ENCODE data around the gene FEM1A.
A peak's percentile ranks its signal among the peaks of the same experiment; 100 is the strongest.
"Not testable (repeated sequence)": the region's sequence is repeated elsewhere in the genome, so short reads cannot be mapped to it uniquely, and the experiment has no call there.

The FEM1A gene, protein sequence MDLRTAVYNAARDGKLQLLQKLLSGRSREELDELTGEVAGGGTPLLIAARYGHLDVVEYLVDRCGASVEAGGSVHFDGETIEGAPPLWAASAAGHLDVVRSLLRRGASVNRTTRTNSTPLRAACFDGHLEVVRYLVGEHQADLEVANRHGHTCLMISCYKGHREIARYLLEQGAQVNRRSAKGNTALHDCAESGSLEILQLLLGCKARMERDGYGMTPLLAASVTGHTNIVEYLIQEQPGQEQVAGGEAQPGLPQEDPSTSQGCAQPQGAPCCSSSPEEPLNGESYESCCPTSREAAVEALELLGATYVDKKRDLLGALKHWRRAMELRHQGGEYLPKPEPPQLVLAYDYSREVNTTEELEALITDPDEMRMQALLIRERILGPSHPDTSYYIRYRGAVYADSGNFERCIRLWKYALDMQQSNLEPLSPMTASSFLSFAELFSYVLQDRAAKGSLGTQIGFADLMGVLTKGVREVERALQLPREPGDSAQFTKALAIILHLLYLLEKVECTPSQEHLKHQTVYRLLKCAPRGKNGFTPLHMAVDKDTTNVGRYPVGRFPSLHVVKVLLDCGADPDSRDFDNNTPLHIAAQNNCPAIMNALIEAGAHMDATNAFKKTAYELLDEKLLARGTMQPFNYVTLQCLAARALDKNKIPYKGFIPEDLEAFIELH

DNA sequence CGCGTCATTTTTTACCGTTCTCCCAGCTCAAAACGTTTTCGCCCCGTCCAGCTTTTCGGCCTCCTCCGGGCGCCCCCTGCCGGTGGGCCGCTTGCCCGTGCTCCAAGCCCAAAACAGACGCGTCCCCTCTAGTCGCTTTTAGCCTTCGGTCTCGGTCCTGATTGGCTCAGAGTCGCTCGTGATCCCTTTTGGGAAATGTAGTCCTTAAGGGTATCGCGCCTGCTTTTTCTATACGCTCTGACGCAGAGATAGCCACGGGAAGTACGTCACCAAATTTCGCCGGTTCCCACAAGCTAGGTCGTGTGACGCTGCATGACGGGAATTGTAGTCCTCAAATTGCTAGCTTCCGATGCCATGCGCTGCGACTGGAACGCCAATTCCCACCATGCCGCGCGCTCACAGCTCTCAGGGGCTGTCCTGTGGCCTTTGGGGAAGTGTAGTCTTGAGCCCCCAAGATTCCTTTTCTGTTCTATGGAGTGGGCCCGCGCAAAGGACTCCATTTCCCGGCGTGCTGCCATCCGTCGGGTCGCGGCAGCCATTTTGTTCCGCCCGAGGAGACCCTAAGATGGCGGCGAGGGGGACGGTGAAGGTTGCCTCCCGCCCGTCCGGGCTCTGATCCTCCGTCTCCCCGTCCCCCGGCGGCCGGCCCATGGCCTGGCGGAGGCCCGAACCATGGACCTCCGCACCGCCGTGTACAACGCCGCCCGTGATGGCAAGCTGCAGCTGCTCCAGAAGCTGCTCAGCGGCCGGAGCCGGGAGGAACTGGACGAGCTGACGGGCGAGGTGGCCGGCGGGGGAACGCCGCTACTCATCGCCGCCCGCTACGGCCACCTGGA, at the start of gene FEM1A:
Gene FEM1A (plus strand): TSS at position 552 of the 836 bp plus-strand sequence. CDS start 121 bp downstream, at position 673.
- peak; percentile 91 to 97 (median 93) for DNase-seq (ENCODE audit: low read depth in 2 of 3, low spot score in 2 of 3)

DNA sequence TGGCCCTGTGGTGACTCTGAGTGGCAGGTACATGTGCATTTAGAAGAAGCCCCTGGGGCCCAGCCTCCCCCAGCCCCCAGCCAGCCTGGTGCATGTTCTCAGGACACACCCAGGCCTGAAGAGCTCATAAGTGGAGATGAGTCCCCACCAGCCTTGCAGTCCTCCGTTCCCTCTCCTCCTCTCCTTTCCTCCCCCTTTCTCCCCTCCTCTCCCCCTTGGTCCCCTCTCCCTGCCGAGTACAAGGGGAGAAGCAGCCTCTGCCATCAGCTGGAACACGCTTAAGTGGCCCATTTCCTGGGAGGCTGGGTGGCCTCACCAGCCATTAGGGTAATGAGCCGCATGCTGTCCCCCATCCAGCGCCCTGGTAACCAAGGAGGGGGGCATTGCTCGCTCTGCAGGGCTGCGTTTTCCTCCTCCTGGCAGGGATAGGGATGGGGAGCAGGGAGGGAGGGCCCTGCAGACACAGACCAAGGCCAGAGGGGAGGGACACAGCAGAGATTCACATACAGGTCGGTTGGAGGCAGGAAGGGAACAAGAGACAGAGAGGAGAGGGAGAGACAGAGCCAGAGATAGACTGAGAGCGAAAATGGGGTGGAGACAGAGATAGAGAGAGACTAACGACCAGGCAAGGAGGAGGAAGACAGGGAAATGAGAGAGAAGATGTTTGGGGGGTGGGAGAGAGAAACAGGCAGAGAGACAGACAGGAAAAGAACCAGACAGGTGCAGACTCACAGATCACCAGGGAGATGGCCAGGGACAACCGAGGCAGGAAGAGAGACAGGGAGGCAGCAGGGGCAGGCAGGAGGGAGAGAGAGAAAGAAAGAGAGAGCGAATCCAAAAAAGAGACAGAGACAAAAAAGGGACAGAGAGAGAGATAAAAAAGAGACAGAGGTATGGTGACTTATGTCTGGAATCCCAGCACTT, 48.5 kb upstream of the FEM1A start:
- DNase-seq (ENCODE audit: low read depth in 2 of 3, low spot score in 2 of 3), result no peak

DNA sequence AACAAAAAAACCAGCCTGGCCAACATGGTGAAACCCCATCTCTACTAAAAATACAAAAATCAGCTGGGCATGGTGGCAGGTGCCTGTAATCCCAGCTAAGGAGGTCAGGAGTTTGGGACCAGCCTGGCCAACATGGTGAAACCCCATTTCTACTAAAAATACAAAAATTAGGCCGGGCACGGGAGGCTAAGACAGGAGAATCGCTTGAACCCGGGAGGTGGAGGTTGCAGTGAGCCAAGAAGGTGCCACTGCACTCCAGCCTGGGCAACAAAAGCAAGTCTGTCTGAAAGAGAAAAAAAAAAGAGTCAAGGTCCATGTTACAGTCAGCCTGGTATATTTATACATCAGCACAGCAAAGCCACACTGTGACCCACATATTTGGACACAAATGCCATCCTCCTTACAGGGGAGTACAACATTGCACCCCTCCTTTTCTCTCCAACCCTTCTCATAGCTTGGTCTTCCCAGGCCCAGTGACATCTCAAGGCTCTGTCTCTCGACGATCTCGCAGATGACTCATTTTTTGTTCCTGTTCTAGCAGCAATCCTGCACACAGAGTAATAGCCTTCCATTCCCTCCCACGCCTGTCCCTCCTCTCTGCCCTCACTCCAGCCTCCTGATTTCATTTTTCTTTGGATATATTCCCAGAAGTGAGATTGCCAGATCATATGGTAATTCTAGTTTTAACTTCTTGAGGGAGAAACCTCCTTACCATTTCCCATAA, 46.9 kb upstream of the FEM1A start:
- DNase-seq (ENCODE audit: low read depth in 2 of 3, low spot score in 2 of 3), result no peak

DNA sequence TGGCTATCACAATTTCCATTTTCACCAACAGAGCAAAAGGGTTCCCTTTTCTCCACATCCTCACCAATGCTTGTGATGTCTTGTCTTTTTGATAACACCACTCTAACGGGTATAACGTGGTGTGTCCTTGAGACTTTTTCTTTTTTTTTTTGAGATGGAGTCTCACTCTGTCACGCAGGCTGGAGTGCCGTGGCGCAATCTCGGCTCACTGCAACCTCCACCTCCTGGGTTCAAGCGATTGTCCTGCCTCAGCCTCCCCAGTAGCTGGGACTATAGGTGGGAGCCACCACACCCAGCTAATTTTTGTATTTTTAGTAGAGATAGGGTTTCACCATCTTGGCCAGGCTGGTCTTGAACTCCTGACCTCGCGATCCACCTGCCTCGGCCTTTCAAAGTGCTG, 46.4 kb upstream of the FEM1A start:
- DNase-seq (ENCODE audit: low read depth in 2 of 3, low spot score in 2 of 3), result not testable (repeated sequence)

DNA sequence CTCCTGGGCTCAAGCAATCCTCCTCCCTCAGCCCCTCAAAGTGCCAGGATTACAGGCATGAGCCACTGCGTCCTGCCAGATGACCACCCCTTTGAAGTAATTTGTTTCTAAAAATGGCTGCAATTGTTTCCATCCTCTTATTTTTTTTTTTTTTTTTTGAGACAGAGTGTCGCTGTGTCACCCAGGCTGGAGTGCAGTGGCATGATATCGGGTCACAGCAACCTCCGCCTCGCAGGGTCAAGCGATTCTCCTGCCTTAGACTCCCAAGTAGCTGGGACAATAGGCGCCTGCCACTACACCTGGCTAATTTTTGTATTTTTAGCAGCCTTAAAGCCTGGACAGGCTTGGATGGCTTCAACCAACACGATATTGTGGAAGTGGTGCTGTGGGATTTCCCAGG, 45.5 kb upstream of the FEM1A start:
- DNase-seq (ENCODE audit: low read depth in 2 of 3, low spot score in 2 of 3), result no peak

DNA sequence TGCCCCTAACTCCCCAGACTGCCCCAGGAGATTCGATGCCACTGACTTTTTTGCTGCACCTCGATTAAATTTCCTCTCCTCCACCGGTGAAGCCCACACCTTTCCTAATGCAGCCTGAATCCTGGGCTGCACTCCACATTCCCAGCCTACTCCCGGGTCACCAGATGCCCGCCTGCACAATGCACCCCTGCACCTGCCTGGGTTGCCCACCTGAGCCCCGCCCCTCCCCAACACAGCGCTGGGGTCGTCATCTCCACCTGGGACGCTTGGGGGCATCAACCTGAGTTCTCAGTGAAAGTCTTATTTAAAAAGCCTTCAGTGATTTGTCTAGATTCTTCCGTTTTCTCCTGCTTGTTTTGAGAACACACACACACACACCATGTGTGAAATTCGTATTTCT, 43.3 kb upstream of the FEM1A start:
- DNase-seq (ENCODE audit: low read depth in 2 of 3, low spot score in 2 of 3), result no peak

DNA sequence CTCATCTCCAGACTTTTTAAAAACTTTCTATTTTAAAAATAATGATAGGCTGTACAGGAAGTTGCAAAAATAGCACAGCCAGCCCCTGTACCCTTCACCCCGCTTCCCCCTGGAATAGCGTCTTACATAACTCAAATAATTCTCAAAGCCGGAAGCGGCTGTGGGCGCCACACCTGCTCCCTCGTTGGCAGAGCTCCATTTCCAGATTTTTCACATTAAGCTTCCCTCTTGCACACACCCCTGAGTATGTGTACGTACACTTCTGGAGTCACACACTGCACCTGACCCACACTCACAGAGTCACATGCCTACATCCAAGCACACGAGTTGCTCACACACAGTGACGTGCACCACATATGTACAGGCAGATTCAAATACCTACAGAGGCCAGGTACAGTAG, 42.9 kb upstream of the FEM1A start:
- no peak for DNase-seq (ENCODE audit: low read depth in 2 of 3, low spot score in 2 of 3)

DNA sequence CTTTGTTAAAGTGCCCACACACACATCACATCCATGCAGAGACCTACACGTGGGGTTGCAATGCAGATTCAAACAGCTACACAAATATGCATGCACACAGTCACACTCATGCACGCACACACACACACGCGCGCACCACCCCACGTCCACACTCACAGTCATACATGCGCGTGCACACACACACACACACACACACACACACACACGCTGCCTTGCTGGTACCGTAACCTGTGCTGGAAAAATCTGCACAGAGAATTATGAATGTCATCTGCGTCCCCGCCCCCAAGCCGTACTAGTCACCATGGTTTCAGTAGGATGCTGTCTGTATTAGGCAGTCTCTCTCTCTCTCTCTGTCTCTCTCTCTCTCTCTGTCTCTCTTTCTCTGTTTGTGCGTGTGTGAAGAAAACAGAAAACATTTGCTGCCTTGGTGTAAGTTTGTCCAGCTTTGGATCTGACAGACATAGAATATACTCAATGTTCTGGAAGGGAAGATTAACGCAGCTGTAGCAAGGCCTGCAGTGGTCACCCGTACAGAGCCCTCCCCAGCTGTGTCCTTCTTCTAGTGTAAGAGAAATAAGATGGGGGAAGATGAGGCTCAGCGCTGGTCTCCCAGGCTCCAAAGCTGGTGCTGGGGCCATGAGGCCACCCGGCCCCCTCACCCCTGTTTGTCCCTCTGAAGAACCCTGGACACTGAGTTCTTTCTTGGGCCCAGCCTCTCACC, 41.5 kb upstream of the FEM1A start:
- DNase-seq (ENCODE audit: low read depth in 2 of 3, low spot score in 2 of 3), result no peak

DNA sequence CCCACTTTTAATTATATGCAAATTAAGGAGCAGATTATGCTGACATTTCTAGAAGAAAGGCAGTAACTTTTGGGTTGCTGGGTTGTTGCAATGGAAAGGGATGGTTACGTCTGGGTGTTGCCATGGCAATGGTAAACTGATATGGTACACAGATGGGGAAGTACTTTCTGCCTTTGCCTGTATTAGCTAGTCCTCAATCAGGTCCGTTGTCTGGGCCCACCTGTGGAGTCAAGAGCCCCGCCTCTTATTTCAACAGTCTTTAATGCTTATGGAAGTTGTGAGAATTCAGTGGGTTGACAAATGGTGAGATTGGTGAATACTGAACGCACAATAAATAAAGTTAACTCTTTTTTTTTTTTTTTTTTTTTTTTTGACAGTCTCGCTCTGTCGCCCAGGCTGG, 37.3 kb upstream of the FEM1A start:
- no peak for DNase-seq (ENCODE audit: low read depth in 2 of 3, low spot score in 2 of 3)

DNA sequence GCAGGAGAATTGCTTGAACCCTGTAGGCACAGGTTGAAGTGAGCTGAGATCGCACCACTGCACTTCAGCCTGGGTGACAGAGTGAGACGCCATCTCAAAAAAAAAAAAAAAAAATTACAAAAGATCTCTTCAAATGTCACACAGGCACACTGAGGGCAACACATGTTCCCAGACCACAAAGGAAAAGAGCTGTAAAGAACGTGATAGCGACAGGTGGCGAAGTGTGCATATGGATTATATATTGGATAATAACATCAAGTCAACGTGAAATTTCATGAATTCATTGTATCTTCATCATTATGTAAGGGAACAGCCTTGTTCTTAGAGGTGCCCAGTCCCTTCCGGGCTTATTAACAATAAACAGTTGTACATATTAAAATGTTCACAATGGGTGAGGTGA, 36.1 kb upstream of the FEM1A start:
- no peak for DNase-seq (ENCODE audit: low read depth in 2 of 3, low spot score in 2 of 3)

DNA sequence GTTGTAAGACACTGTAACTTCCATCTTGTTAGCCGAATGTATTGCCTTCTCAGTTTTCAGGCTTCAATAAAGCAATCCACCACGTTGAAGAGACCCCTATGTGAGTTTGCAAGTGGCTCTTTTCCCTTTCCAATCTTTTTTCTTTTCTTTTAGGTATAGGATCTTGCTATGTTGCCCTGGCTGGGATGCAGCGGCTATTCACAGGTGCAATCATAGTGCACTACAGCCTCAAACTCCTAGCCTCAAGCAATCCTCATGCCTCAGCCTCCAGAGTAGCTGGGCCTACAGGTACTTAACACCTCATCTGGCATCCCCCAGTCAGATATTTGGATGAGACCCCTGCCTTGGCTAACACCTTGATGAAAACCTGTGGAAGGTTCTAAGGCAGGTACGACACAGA, 33.5 kb upstream of the FEM1A start:
- no peak for DNase-seq (ENCODE audit: low read depth in 2 of 3, low spot score in 2 of 3)

DNA sequence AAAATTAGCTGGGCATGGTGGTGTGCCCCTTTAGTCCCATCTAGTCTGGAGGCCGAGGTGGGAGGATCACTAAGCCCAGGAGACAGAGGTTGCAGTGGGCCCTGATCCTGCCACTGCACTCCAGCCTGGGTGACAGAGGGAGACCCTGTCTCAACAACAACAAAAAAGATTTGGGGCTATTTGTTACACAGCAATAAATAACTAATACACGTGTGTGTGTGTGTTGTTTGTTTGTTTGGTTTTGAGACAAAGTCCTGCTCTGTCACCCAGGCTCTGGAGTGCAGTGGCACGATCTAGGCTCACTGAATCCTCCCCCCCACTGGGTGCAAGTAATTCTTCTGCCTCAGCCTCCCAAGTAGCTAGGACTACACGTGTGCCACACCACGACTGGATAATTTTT, 32.9 kb upstream of the FEM1A start:
- DNase-seq (ENCODE audit: low read depth in 2 of 3, low spot score in 2 of 3), result no peak

DNA sequence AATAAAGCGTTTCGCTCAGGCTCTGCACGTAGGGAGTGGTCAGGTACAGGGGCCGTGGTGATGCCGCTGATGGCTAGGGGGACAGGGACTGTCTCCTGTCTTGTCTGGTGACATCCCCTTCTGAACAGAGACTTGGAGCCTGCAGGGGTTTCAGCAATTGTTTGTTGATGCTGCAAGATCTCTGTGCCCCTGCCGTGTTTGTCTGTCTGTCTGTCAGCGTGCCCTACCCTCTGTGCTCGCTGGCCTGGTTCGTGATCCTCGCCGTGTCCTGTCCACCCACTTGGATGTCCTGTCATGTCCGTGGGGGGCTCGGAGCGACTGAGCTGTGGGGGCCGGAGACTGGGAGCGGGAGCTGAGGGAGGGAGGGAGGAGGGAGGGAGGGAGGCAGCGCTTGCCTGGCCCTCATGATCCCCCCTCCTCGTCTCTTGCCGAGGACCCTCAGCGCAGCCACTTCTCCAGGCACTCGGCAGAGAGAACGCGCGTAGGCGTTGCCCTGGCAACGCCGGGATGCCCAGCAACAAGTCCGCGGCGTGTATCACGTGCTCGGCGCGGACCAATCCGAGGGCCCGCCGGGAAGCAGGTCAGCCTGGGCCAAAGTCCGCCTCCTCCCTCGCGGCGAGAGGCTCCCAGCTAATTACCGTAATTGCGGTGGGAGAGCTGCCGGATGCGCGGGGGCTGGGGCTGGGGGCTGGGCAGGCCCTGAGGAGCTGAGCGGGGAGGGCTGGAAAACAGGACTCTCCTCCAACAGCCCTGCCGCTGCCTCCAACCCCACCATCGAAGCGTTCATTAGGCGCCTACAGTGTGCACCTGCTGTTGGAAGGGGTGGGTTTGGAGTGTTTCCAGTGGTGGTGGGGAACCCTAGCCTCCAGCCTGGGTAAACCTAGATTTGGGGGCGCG, 31.9 kb upstream of the FEM1A start:
- peak; percentile 32 to 53 (median 36) for DNase-seq (ENCODE audit: low read depth in 2 of 3, low spot score in 2 of 3)

DNA sequence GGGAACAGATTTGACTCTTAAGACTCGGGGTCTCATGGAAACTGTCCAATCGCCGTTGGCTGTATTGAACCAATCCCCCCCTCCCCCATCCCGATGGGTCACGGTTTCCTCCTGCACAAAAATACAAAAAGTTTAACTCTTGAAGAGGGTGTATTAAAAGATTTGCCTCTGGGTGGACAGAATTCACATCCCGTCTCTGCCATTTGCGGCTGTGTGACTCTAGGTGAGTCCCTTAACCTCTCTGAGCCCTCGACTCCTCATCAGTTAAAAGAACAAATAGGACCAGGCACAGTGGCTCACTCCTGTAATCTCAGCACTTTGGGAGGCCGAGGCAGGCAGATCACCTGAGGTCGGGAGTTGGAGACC, 31.3 kb upstream of the FEM1A start:
- no peak for DNase-seq (ENCODE audit: low read depth in 2 of 3, low spot score in 2 of 3)

DNA sequence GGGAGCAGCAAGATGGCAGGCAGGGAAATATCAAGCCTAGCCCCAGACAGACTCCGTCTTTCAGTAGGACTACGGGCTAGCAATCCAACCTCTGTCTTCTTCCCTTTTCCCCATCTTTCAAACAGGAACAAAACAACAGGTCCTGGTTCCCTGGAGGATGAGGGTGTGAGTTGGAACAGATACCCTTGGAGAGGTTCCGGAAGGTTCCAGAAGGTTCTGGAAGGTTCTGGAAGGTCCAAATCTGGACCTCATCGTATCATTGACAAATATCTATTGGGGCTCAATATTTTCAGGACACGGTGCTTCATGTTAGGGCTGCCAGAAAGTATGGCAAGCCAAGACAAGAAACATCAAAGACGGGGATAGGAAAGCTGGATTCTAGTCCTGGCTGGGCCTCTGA, 28.5 kb upstream of the FEM1A start:
- no peak for DNase-seq (ENCODE audit: low read depth in 2 of 3, low spot score in 2 of 3)

DNA sequence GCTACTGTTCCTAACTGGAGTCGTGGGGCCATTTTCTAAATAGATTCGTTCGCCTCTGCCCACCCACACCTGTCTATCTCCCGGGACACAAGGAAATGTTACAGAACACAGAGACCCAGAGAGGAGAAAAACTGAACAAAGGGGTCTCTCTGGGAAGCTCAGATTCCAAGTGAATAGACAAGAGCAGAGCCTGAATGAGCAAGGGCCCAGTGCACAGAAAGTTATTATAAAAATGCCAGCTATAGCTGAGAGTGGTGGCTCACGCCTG, 27.2 kb upstream of the FEM1A start:
- DNase-seq (ENCODE audit: low read depth in 2 of 3, low spot score in 2 of 3), result no peak

DNA sequence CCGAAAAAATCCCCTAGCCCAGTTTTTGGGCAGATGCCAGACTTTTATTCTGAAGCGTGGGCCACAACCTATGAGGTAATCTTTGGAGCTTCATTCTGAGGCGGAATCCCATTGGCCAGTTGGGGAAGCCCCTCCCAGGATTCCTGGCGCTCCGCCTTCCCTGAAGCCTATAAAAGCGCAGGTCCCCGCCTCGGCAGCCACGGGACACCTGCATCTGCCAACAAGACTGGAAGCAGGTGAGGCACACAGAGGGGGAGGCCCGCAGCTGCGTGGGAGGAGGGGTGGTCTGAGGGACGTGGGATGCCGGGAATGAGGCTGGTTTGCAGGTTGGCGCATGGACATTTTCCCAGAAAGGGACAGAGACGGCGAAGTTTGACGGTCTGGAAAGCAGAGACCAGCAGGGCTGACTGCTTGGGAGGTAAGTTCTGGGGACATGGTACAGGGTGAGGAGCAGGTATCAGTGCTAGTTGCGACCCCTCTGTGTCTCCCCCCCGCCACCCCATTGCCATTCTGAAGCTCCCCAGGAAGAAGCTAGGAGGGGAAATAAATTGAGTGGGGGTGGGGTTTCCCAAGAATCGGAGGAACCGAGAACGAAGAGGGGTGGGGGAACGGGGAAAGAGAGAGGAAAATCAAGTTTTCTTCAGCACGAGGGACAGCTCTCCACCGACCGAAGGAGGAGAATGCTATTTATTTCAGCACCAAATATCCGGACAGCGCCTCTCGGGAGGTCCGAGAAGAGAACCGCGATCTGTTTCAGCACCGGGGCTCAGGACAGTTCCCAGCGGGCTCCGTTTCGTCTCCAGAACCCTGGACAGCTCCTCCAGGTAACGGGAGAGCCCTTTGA, 22.4 kb upstream of the FEM1A start:
- DNase-seq (ENCODE audit: low read depth in 2 of 3, low spot score in 2 of 3), result peak; percentile 48 to 77 (median 76)

DNA sequence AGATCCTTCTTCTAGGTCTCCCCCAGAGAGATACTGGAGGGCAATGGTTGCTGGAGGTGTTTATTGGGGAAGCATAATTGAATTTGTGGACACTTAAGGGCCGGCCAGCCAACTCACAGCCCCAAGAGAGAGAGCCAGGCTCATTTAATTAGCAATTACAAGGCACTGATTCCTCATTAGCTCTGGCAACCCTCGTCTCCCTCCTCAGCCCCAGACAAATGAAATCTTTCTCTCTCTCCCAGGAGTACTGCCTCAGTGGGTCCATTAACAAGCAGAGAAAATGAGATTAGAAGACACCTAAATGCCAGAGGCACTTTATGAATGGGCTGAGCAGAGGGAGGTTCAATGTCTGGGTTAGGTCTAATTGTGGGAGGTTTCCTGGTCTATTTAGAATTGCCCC, 19.0 kb upstream of the FEM1A start:
- DNase-seq (ENCODE audit: low read depth in 2 of 3, low spot score in 2 of 3), result no peak
